ENCODE results near the gene TACSTD2.

TACSTD2 gene

GRCh38 chr1:58573705-58574591 lies 3.1 kb downstream of the TACSTD2 start:
- Histone ChIP-seq H3K27ac (no peak overlapping the region), H3K36me3 (no peaks in the 10 kb centered on the region), H3K27me3 (ENCODE audit: insufficient read depth, low read depth, severe bottlenecking) (no peaks in the 10 kb centered on the region), H3K4me3 (ENCODE audit: low read depth, low read length) (no peak overlapping the region), H3K9me3 (ENCODE audit: severe bottlenecking) (peaks cover 4% of the 10 kb centered on the region)
- TF ChIP-seq CTCF (IDR thresholded peaks at IDR 0.05; ENCODE audit: low read depth, low read length) = no peak
- no peak for DNase-seq

- H3K9me3 ChIP-seq (ENCODE audit: severe bottlenecking) = peaks cover 4% of the 10 kb centered on the region
- no peak for DNase-seq
- H3K27ac ChIP-seq = no peak overlapping the region
- no peak for TF ChIP-seq CTCF (IDR thresholded peaks at IDR 0.05; ENCODE audit: low read depth, low read length)
- no peak overlapping the region for H3K4me3 ChIP-seq (ENCODE audit: low read depth, low read length)
- no peaks in the 10 kb centered on the region for H3K27me3 ChIP-seq (ENCODE audit: insufficient read depth, low read depth, severe bottlenecking)
- H3K36me3 ChIP-seq = no peaks in the 10 kb centered on the region
Observed at GRCh38 chr1:58573138-58573537, 3.9 kb downstream of the TACSTD2 start.

GRCh38 chr1:58572690-58573089 lies 4.4 kb downstream of the TACSTD2 start:
- Histone ChIP-seq H3K4me3 (ENCODE audit: low read depth, low read length) (no peak overlapping the region), H3K27ac (no peak overlapping the region), H3K27me3 (ENCODE audit: insufficient read depth, low read depth, severe bottlenecking) (no peaks in the 10 kb centered on the region), H3K9me3 (ENCODE audit: severe bottlenecking) (peaks cover 4% of the 10 kb centered on the region), H3K36me3 (no peaks in the 10 kb centered on the region)
- DNase-seq = no peak
- TF ChIP-seq CTCF (IDR thresholded peaks at IDR 0.05; ENCODE audit: low read depth, low read length) = no peak

GRCh38 chr1:58571616-58572015 lies 5.4 kb downstream of the TACSTD2 start:
- Histone ChIP-seq H3K9me3 (ENCODE audit: severe bottlenecking) (peaks cover 4% of the 10 kb centered on the region), H3K27me3 (ENCODE audit: insufficient read depth, low read depth, severe bottlenecking) (no peaks in the 10 kb centered on the region)

GRCh38 chr1:58570817-58571216 lies 6.2 kb downstream of the TACSTD2 start:
- Histone ChIP-seq H3K36me3 (no peaks in the 10 kb centered on the region), H3K27me3 (ENCODE audit: insufficient read depth, low read depth, severe bottlenecking) (no peaks in the 10 kb centered on the region), H3K9me3 (ENCODE audit: severe bottlenecking) (no peaks in the 10 kb centered on the region), H3K4me3 (ENCODE audit: low read depth, low read length) (no peak overlapping the region), H3K27ac (no peak overlapping the region)
- TF ChIP-seq CTCF (IDR thresholded peaks at IDR 0.05; ENCODE audit: low read depth, low read length) = no peak
- no peak for DNase-seq

More at GRCh38 chr1:58571616-58572015, 5.4 kb downstream of the TACSTD2 start:
- Histone ChIP-seq H3K36me3 (no peaks in the 10 kb centered on the region), H3K27ac (no peak overlapping the region), H3K4me3 (ENCODE audit: low read depth, low read length) (no peak overlapping the region)
- DNase-seq = no peak
- TF ChIP-seq CTCF (IDR thresholded peaks at IDR 0.05; ENCODE audit: low read depth, low read length) = no peak

Data from WERI-Rb-1 (cell line).